Inferior parietal cortex (tissue), 1 donor: ENCODE results near the gene SMOC1.

Source experiments
- DNase-seq: peaks from one replicate; pipeline ENCODE4 v3.0.0-alpha.2; 2016; ENCODE audit errors: extremely low spot score

SMOC1 gene

GRCh38 chr14:69941768-69942742 is 62.8 kb downstream of the SMOC1 start:
- no peak for DNase-seq

GRCh38 chr14:69943084-69943780 is 64.0 kb downstream of the SMOC1 start:
- no peak for DNase-seq

- no peak for DNase-seq
Measured at GRCh38 chr14:69945347-69945746, 66.1 kb downstream of the SMOC1 start.

- DNase-seq = no peak
Measured at GRCh38 chr14:69945912-69946311, 66.7 kb downstream of the SMOC1 start.

GRCh38 chr14:69948351-69948750 is 69.1 kb downstream of the SMOC1 start:
- no peak for DNase-seq

GRCh38 chr14:69951263-69951662 is 72.0 kb downstream of the SMOC1 start:
- DNase-seq = no peak

GRCh38 chr14:69951935-69952334 is 72.7 kb downstream of the SMOC1 start:
- no peak for DNase-seq

GRCh38 chr14:69953266-69953915 is 74.2 kb downstream of the SMOC1 start:
- no peak for DNase-seq

- DNase-seq = peak; percentile 22
Measured at GRCh38 chr14:69955855-69956845, 76.9 kb downstream of the SMOC1 start.

- DNase-seq = peak; percentile 45
Measured at GRCh38 chr14:69956970-69957369, 77.8 kb downstream of the SMOC1 start.

- no peak for DNase-seq
Measured at GRCh38 chr14:69957986-69958385, 78.8 kb downstream of the SMOC1 start.

GRCh38 chr14:69959136-69959535 is 79.9 kb downstream of the SMOC1 start:
- DNase-seq = no peak

GRCh38 chr14:69960296-69960695 is 81.1 kb downstream of the SMOC1 start:
- DNase-seq = no peak

- DNase-seq = peak; percentile 79
Measured at GRCh38 chr14:69963966-69964365, 84.8 kb downstream of the SMOC1 start.

- DNase-seq = no peak
Measured at GRCh38 chr14:69964841-69965240, 85.6 kb downstream of the SMOC1 start.

- no peak for DNase-seq
Measured at GRCh38 chr14:69968132-69968531, 88.9 kb downstream of the SMOC1 start.

- no peak for DNase-seq
Measured at GRCh38 chr14:69968681-69969080, 89.5 kb downstream of the SMOC1 start.

GRCh38 chr14:69972755-69973154 is 93.5 kb downstream of the SMOC1 start:
- no peak for DNase-seq

GRCh38 chr14:69973846-69974245 is 94.6 kb downstream of the SMOC1 start:
- no peak for DNase-seq

- DNase-seq = no peak
Measured at GRCh38 chr14:69979882-69980281, 100.7 kb downstream of the SMOC1 start.
